ENCODE results near the gene PRR16.

GRCh38 chr5:120454094-120454798, 9.9 kb upstream of the PRR16 start:
- TF ChIP-seq CTCF (IDR thresholded peaks at IDR 0.05) (no peak), EP300 (IDR thresholded peaks at IDR 0.05) (no peak)

Data from esophagus muscularis mucosa (tissue), 3 donors.